ENCODE measurements around the gene XRCC3.

- TF ChIP-seq CTCF (IDR thresholded peaks at IDR 0.05), result no peak
- no peak for TF ChIP-seq POLR2AphosphoS5 (IDR thresholded peaks at IDR 0.05)
Observed at GRCh38 chr14:103700753-103701490, 14.3 kb downstream of the XRCC3 start.
